GM18498 (cell line): ENCODE results near the gene APOL2.
"Not testable (repeated sequence)": the region's sequence is repeated elsewhere in the genome, so short reads cannot be mapped to it uniquely, and the experiment has no call there.

Experiments
- ATAC-seq: cut with Tn5 transposase; IDR thresholded peaks from one replicate; pipeline ENCODE4 v1.9.1; 2021; ENCODE audit warnings: mild to moderate bottlenecking, moderate library complexity; ENCODE audit not compliant: unreplicated experiment

Gene APOL2

DNA sequence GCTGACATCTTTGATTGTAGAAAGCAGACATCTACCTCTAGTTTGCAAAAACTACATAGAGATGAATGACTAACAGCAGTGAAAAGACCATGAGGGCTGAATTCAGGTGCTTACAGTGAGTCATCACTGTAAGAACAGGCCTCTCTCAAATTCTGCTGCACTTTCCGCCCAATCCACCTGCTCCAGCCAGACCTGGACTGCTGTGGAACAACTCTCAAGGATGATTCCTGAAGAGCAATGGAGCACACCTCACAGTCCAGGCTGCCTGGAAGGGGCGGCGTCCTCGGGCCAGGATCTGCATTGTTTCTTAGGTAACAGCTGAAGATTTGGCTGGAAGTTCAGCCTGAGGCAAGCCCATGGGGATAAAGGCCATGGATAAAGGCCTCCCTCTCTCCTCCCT is 15.1 kb downstream of the APOL2 start:
- ATAC-seq: no peak

DNA sequence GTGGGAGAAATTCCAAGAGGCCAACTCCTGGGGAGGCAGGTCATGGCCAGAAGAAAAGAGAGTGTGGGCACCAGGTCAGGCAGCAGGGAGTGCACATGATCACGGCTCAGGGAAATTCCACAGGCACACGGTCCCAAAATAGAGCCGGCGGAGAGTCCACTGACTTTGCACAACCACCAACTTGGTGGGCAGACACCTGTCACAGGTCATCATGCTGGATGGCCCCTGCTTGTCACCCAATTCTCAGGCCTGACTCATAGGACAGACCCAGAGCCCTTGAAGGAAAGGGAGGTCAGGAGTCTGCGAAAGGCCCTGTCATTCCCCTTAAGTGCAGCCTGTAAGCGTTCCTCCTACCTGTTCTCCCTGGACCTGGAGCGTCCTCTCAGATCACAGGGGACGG is 15.8 kb downstream of the APOL2 start:
- ATAC-seq: no peak

DNA sequence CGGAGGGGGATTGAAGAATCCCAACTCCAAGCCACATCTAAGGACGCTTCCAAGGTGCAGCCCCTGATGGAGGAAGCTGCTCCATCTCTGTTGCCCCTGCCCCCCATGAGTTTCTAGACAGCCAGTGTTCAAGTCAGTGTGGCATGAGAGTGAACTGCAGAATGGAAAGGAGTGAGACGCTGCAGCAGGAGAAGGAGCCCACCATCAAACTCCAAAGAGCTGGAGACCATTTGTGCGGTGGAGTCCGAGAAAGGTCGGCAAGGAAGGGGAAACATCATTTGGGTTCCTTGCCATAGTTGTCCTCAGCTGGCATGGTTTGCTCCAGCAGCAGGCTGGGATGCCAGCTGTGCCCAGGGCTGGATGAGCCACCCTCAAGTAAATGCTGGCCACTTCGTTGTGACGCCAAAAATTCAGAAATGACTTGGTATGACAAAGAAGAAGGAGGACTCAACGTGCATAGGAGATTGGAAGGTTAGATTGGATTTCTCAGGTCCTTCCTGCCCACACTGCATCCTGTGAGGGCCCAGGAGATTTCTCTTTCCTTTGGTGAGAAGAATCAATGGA is 16.4 kb downstream of the APOL2 start:
- ATAC-seq: no peak

DNA sequence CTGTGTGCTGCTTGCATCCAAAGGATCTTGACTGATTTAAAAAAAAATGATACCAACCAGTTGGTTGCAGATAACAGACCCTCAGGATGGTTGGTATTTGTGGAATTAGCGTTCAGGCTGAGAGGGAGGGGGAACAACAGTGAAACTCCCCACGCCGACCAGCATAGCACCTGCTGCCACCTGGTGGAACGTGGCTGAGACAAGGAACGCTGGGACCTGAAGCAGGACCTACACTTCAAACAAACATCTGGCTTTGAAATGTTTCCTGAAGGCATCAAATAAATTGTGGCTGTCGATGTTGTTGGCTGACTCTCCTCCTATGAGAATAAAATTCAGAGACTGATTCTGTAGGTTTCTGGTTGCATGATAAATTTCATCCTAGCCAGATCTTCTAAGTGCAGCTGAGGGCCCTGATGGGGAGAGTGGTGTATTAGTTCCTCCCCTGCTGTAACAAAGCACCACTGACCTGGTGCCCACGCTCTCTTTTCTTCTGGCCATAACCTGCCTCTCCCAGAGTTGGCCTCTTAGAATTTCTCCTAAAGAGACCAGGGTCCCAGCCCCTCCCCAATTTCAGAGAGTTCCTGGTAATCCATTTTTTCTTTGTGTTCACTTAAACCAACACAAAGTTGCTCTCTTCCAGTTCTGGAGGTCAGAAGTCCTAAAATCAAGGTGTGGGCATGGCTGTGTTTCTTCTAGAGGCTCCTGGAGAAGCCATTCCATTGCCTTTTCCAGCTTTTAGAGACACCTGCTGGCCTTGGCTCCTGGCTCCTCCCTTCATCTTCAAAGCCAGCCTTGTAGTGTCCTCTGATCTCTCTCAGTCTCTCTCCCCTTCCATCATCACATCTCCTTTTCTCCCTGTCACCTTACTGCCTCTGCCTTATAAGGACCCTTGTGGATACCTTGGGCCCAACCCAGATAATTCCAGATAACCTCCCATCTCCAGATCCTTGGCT is 17.3 kb downstream of the APOL2 start:
- no peak for ATAC-seq

DNA sequence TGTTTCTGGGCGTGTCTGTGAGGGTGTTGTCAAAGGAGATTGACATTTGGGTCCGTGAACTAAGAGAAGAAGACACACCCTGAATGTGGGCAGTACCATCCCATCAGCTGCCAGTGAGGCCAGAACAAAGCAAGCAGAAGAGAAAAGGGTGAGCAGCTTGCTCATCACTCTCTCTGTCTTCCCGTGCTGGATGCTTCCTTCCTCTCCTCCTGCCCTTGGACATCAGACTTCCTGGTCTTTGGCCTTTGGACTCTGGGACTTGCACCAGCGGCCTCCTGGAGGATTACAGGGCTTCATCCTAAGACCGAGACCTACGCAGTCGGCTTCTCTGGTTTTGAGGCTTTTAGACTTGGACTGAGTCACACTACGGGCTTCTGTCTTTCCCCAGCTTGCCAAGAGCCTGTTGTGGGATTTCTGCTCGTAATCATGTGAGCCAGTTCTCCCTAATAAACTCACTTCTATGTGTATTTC is 18.8 kb downstream of the APOL2 start:
- no peak for ATAC-seq

DNA sequence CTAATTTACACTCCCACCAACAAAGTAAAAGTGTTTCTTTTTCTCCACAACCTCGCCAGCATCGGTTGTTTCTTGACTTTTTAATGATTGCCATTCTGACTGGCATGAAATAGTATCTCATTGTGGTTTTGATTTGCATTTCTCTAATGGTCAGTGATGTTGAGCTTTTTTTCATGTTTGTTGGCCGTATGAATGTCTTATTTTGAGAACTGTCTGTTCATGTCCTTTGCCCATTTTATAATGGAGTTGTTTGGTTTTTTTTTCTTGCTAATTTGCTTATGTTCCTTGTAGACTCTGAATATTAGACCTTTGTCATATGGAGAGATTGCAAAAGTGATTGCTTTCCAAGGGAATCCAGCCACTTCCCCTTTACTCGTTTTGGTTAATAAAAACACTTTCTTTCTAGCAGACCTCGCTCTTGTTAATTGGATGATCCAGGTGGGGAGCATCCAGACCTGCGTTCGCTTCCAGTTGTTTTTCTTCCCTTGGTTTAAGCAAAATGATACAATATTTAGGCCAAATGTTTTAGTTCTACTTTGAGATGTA is 20.6 kb downstream of the APOL2 start:
- no peak for ATAC-seq

DNA sequence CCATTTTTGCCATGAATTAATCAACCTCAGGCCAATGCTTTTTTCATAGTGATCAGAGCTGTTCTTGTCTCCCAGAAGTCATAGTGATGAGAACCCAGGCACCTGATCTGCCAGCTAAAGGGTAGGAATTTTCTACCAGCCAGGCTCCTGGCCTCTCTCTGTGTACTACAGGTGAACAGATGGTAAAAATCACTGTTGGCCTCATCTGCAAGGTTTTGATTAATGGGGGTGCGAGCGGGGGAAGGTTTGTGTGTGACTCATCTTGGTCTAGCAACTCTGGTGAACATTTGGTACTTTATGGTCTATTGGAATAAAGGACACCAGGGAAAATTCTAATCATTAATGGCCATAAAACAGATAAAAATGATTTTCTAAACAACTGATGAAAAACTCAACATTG is 23.3 kb downstream of the APOL2 start:
- no peak for ATAC-seq

DNA sequence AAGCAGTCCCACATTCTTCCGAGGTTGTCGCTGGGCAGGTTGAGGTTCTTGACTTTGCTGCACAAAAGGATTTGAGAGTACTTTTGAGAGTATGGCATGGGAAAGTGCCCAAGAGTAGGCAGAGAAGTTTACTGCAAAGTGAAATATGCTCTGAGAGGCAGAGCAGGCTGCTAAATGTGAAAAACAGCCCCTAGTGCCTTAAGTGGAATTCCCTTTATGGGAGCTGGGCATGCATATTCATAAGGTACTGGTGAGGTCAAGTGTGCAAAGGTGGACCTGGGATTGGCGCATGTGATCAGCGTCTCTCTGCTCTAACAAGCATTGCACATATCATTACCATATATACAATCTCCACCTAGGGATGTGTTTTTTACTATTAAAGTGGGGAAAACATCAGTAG is 25.7 kb downstream of the APOL2 start:
- ATAC-seq: no peak

DNA sequence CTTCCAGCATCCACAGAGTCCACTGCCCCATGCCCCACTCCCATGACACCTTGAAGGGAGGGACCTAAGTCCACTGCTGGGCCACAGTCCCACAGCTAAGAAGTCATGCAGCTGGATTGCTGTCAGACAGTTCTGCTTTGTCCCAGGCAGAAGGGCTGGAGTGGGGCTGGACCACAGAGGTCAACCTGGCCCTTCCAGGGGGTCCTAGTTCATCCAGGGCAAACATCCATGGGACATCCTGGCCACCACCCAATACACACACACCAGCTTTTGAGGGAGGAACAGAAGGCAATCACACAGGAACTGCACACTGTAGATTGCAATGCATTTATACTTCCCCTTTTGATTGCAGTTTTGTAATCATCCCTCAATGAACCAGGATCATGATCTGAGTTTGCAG is 26.4 kb downstream of the APOL2 start:
- ATAC-seq: no peak

DNA sequence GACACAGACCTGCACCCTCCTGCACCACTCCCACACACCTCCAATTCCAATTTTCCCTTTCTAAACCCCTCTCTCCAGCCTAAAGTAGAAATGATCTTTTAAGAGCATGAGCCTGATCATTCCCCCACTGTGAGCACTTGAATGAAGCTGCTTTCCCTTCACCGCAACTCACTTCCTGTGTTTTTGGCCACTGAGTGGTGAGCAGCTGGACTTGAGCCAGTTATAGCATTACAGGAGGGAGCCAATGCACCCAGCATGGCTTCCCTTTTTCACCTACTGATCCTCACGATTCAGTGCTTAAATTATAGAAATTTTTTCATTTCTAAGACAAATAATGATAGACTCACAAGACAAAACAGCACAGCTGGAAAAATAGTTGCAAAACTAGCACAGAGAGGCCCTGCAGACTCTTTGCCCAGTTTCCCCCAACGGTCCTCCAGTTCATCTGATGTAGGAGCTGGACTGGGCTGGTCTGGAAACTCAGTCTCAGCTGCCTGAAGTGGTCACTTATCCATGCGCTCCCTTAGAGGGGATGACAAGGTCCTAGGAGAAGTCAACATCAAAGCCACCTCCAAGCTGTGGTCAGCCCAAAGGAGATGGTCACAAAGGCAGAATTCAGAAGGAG is 28.0 kb downstream of the APOL2 start:
- ATAC-seq: no peak

DNA sequence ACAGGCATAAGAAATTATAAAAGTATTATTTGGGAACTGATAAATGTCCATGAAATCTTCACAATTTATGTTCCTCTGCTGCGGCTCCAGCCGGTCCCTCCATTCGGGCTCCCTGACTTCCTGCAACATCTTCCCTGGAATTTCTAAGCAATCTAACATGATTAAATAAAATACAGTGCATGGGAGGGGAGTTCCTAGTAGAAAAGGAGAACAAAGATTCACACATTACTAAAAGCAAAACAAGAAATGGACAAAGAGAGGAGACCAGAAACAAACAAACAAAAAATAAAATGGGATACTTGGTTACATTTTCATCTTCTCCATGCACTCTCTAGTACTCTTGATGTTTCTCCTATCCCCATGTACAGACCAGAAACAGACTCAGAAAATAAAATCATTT is 29.1 kb downstream of the APOL2 start:
- no peak for ATAC-seq

DNA sequence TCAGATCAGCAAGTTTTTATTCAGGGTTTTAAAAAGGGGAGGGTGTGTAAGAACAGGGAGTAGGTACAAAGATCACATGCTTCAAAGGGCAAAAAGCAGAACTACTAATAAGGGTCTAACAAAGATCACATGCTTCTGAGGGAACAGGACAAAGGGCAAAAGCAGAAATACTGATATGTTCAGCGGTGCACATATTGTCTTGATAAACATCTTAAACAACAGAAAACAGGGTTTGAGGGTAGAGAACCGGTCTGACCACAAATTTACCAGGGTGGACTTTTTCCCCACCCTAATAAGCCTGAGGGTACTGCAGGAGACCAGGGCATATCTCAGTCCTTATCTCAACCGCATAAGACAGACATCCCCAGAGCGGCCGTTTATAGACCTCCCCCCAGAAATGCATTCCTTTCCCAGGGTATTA is 29.8 kb downstream of the APOL2 start:
- ATAC-seq: not testable (repeated sequence)

DNA sequence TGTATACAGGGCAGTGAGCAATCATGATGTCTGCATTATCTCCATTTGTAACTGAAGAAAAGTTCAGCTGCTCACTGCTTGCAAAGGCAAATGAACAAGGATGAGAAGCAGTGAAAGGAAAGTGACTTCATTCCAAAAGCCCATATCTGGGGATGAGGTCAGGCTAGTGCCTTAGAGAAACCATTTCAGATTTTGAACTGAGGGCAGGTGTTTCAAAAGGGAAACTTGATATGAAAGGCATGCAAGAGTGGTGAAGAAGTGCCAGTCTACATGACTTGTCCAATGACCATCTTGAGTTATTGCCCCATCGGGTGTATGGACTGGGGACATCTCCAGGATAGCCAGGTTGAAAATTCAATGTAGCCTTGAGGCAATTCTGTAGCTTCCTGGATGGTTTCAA is 30.4 kb downstream of the APOL2 start:
- ATAC-seq: no peak

DNA sequence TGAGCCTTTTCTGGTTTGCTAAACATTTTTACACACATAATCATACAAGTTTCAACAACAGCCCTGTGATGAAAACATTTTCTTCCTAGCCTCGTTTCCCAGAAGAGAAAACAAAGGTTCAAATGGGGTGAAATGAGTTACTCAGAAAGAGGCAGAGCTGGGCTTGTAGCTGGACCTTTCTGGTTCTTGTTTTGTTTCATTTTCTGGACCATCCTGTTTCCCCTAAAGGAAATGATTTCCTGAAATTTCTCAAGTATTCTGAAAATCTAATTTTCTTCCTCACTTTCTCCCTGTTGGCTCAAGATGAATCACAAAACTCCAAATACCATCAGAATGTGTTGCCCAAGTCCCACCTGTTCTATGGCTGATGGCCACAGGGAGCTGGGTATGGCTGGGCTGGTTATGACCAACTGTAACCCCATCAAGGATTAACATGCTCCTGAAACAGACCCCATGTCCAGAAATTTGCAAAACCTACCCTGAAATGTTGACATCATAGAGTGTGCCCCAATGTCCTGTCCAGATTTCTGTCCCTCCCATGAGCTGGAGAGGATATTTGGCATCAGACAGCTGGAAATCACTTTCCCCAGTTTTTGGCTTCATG is 31.1 kb downstream of the APOL2 start:
- ATAC-seq: no peak

DNA sequence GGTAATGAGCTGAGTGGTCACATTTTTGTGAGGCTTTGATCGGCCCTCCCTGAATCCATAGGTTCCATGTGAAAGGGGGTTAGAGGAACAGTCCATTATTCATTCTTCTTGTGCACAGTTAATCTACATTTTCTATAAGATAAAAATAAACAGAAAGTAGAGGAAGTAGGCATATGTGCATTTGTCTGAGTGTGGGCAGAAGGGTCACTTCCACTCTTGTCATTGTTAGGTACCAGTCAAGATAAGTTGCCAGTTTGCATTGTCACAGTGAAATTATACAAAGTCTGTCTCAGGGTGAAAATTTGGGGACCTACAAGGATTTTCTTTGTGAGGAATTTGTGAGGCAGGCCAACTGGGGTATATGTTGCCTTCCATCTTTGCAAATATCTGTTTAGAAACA is 33.1 kb downstream of the APOL2 start:
- no peak for ATAC-seq

DNA sequence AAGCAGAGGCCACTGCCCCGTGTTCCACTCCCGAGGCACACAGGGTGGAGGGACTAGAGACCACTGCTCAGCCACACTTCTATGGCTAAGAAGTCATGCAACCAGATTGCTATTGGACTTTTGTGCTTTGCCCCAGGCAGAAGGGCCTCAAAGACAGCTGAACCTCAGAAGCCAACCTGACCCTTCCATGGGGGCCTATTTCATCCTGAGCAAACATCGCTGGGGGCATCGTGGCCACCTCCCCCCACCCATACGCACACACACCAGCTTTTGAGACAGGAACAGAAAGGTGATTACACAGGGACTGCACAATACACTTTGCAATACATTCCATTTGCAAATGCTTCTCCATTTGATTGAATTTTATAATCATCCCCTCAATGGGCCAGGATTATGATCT is 33.8 kb downstream of the APOL2 start:
- not testable (repeated sequence) for ATAC-seq

DNA sequence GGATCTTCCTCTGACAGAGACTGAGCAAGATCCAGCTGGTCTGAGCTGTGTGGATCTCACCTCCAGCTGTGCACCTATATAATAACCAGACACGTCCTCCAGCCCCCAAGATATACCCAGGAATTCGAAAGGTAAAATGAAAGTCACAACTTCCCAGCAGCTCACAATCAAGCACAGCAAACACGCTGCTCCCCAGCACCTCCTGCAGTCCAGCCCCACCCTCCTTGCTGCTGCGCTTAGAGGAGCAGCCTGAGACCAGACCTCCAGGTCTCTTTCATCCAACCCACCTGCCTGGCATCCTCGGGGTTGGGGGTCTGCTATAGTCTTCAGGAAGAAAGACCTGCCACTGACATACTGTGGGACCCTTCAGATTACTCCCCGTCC is 34.7 kb downstream of the APOL2 start:
- ATAC-seq: no peak

DNA sequence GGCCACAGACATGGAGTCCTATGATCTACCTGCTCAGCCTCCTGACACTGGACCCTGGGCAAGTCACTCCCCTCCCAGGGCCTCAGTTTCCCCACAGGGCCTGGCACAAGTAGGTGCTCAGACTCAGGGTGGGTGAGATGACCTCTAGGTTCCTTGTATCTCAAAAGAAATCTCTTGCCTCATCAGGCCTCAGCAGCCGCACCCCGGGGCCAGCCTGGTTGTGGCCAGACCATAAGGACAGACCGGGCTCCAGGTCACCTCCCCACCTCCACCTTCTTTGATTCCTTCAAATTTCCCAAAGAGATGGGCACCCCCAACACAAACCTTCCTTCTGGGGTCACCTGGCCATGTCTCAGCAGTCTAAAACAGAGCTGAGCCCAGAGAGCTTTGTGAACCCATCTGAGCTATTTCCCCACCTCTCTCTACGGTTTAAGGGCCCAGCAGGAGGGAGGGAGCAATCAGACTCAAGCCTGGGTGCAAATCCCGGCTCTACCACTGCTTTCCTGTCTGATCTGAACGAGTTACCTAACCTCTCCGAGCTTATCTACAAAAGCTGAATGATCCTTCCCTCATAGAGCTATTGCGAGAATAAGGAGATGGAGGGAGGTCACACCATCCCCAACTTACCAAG is 35.2 kb downstream of the APOL2 start:
- no peak for ATAC-seq

DNA sequence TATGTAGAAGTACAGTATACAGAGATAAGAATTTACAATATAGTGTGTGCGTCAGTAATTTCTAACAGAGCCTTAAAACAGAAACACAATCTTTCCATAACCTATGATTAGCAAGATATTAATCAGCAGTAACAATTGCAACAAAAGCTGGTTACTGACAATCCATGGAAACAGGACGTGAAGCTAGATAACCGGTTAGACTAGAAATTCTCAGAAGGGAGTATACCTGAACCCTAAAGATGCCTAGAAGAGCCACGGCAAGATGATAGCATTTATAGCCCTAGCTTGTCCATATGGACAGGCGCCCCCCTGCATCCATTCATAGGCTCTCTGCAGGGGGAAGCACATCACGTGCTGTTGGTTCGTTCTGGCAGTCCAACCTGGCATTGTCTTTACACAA is 35.9 kb downstream of the APOL2 start:
- not testable (repeated sequence) for ATAC-seq

DNA sequence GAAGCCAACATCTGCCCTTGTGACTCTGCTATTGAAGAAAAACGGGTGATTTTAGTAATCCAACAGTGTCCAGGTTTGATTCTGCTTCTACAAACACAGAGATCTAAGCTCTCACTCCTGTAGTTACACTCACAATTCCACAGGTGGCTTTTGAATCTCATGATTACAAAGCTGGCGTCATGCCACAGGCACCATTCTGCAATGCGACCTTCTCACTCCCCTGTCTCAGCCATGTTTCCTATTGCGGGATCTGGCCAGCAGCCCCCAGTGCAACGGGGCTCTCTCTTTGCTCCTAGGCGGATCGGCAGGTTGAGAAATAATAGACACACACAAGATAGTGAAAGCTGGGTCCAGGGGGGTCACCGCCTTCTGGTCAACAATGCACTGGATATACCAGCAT is 36.4 kb downstream of the APOL2 start:
- ATAC-seq: not testable (repeated sequence)
